HEK293 (cell line): ENCODE results near the gene PSMC3.

ENCODE experiments used
- CTCF ChIA-PET: fragments of 350-600 bp; formaldehyde crosslinking; extraction: SDS; loops from one replicate; lab custom pipeline; 2021; ENCODE audit warnings: antibody characterized with exemption; lab: Yijun Ruan, JAX
- POLR2A ChIA-PET: fragments of 300-600 bp; formaldehyde crosslinking; extraction: SDS; loops from one replicate; lab custom pipeline; 2020; ENCODE audit warnings: antibody characterized with exemption, inconsistent platforms; lab: Yijun Ruan, JAX
- H3K27ac ChIP-seq: fragments of 200-500 bp; sonication (Bioruptor generic); 2 replicates; pipeline ENCODE4 v1.5.1; 2014; ENCODE audit warnings: low read depth, low read length, control low read depth, inconsistent platforms; ENCODE audit errors: extremely low read depth
- H3K36me3 ChIP-seq, 2 experiments: fragments of 200-500 bp in 1 of 2; sonication (Bioruptor generic) in 1 of 2; 1 replicate in 1 of 2; 2 replicates in 1 of 2; pipeline ENCODE4 v1.5.1; 2014 to 2017; ENCODE audit warnings: inconsistent platforms in 2 of 2, low read length in 2 of 2; ENCODE audit not compliant: control insufficient read depth in 2 of 2, insufficient read depth in 1 of 2
- H3K4me1 ChIP-seq: fragments of 200-500 bp; sonication (Bioruptor generic); 2 replicates; pipeline ENCODE4 v1.5.1; 2014; ENCODE audit warnings: mild to moderate bottlenecking, low read length, inconsistent platforms; ENCODE audit not compliant: control insufficient read depth, insufficient read depth
- H3K4me3 ChIP-seq: 2 replicates; pipeline ENCODE4 v1.5.1; 2011; ENCODE audit warnings: low read depth, mild to moderate bottlenecking, control low read depth, low read length, moderate library complexity
- H3K9me3 ChIP-seq: fragments of 200-500 bp; sonication (Bioruptor generic); 2 replicates; pipeline ENCODE4 v1.5.1; 2014; ENCODE audit warnings: low read depth, low read length, inconsistent platforms; ENCODE audit not compliant: control insufficient read depth, insufficient read depth
- HOXC10 ChIP-seq: sonication (generic); formaldehyde crosslinking; IDR thresholded peaks from 2 replicates; pipeline ENCODE4 v1.8.1; 2023; ENCODE audit warnings: mild to moderate bottlenecking, missing genetic modification reagents
- IKZF3 ChIP-seq: fragments of 450-650 bp; IDR thresholded peaks from 2 replicates; pipeline ENCODE4 v1.5.0; 2018; ENCODE audit warnings: missing biosample characterization, mild to moderate bottlenecking, missing genetic modification characterization, moderate library complexity
- MZF1 ChIP-seq: fragments of 450-650 bp; formaldehyde crosslinking; IDR thresholded peaks from 2 replicates; pipeline ENCODE4 v1.5.1; 2017; ENCODE audit warnings: missing biosample characterization, missing genetic modification characterization, borderline replicate concordance
- PRDM1 ChIP-seq: fragments of 450-650 bp; formaldehyde crosslinking; IDR thresholded peaks from 2 replicates; pipeline ENCODE4; 2016; ENCODE audit warnings: missing biosample characterization, missing genetic modification characterization
- REST ChIP-seq: fragments of 450-650 bp; formaldehyde crosslinking; IDR thresholded peaks from 2 replicates; pipeline ENCODE4 v1.5.1; 2016; ENCODE audit warnings: missing biosample characterization, missing genetic modification characterization
- TSHZ1 ChIP-seq: fragments of 450-650 bp; formaldehyde crosslinking; IDR thresholded peaks from 2 replicates; pipeline ENCODE4 v1.5.1; 2016; ENCODE audit warnings: missing biosample characterization, missing genetic modification characterization, borderline replicate concordance
- ZBTB26 ChIP-seq: fragments of 450-650 bp; formaldehyde crosslinking; optimal IDR thresholded peaks from 2 replicates; pipeline ENCODE3; 2016; ENCODE audit warnings: missing biosample characterization, mild to moderate bottlenecking, missing genetic modification characterization
- ZFP37 ChIP-seq: fragments of 450-650 bp; formaldehyde crosslinking; IDR thresholded peaks from 2 replicates; pipeline ENCODE4 v1.5.1; 2016; ENCODE audit warnings: missing biosample characterization, missing genetic modification characterization
- ZNF10 ChIP-seq: fragments of 450-650 bp; formaldehyde crosslinking; IDR thresholded peaks from 2 replicates; pipeline ENCODE4 v1.5.1; 2017; ENCODE audit warnings: missing biosample characterization, missing genetic modification characterization
- ZNF18 ChIP-seq: fragments of 450-650 bp; formaldehyde crosslinking; IDR thresholded peaks from 2 replicates; pipeline ENCODE4 v1.5.1; 2016; ENCODE audit warnings: missing biosample characterization, missing genetic modification characterization
- ZNF2 ChIP-seq: fragments of 450-650 bp; formaldehyde crosslinking; IDR thresholded peaks from 2 replicates; pipeline ENCODE4 v1.5.1; 2016; ENCODE audit warnings: missing biosample characterization, missing genetic modification characterization
- ZNF221 ChIP-seq: fragments of 450-650 bp; formaldehyde crosslinking; IDR thresholded peaks from 2 replicates; pipeline ENCODE4 v1.5.1; 2017; ENCODE audit warnings: missing biosample characterization, missing genetic modification characterization, borderline replicate concordance
- ZNF391 ChIP-seq: fragments of 450-650 bp; formaldehyde crosslinking; IDR thresholded peaks from 2 replicates; pipeline ENCODE4 v1.5.1; 2016; ENCODE audit warnings: low read depth, missing biosample characterization, missing genetic modification characterization, borderline replicate concordance
- ZNF473 ChIP-seq: fragments of 450-650 bp; formaldehyde crosslinking; IDR thresholded peaks from 2 replicates; pipeline ENCODE4 v1.5.1; 2017; ENCODE audit warnings: missing biosample characterization, missing genetic modification characterization
- ZNF560 ChIP-seq: fragments of 450-650 bp; formaldehyde crosslinking; IDR thresholded peaks from 2 replicates; pipeline ENCODE4 v1.5.1; 2017; ENCODE audit warnings: missing biosample characterization, missing genetic modification characterization, borderline replicate concordance
- ZNF561 ChIP-seq: fragments of 450-650 bp; IDR thresholded peaks from 2 replicates; pipeline ENCODE4 v1.5.1; 2018; ENCODE audit warnings: missing biosample characterization, missing genetic modification characterization, borderline replicate concordance
- ZNF580 ChIP-seq: fragments of 450-650 bp; formaldehyde crosslinking; IDR thresholded peaks from 2 replicates; pipeline ENCODE4 v1.5.1; 2016; ENCODE audit warnings: missing biosample characterization, missing genetic modification characterization
- ZNF610 ChIP-seq: fragments of 450-650 bp; formaldehyde crosslinking; IDR thresholded peaks from 2 replicates; pipeline ENCODE4 v1.5.1; 2016; ENCODE audit warnings: missing biosample characterization, missing genetic modification characterization, borderline replicate concordance
- ZNF670 ChIP-seq: fragments of 450-650 bp; formaldehyde crosslinking; IDR thresholded peaks from 2 replicates; pipeline ENCODE4 v1.5.1; 2016; ENCODE audit warnings: missing biosample characterization, missing genetic modification characterization, low read depth
- ZNF707 ChIP-seq: fragments of 450-650 bp; formaldehyde crosslinking; IDR thresholded peaks from 2 replicates; pipeline ENCODE4 v1.5.1; 2016; ENCODE audit warnings: missing biosample characterization, missing genetic modification characterization
- ZNF785 ChIP-seq: fragments of 450-650 bp; formaldehyde crosslinking; IDR thresholded peaks from 2 replicates; pipeline ENCODE4 v1.5.1; 2016; ENCODE audit warnings: missing biosample characterization, missing genetic modification characterization

Gene PSMC3

GRCh38 chr11:47394050-47394321 lies 32.3 kb downstream of the PSMC3 start (continued):
- TF ChIP-seq PRDM1 (no peak), ZNF560 (tag by site-specific recombination) (no peak)
- TF ChIP-seq, all 188 proteins: peak for 0

GRCh38 chr11:47393163-47394049 lies 32.8 kb downstream of the PSMC3 start:
- H3K36me3 ChIP-seq: no peaks in the 10 kb centered on the region
- H3K4me1 ChIP-seq: no peaks in the 10 kb centered on the region
- H3K4me3 ChIP-seq: no peak overlapping the region
- TF ChIP-seq IKZF3 (tag by site-specific recombination) (no peak), ZNF221 (tag by site-specific recombination) (no peak), ZNF707 (tag by site-specific recombination) (no peak), HOXC10 (CRISPR knock-in tag) (no peak), MZF1 (tag by site-specific recombination) (no peak), ZNF785 (no peak), ZNF2 (tag by site-specific recombination) (no peak), ZNF610 (no peak), ZNF18 (tag by site-specific recombination) (no peak), ZFP37 (tag by site-specific recombination) (no peak), ZNF561 (tag by site-specific recombination) (no peak), ZBTB26 (tag by site-specific recombination) (no peak), TSHZ1 (tag by site-specific recombination) (no peak)
- no peak overlapping the region for H3K27ac ChIP-seq
- ChIA-PET CTCF (interaction anchor here (1.1 to 1.9 kb wide), 2 partner anchors 19 to 80 kb away, joined by 5 to 9 read pairs; no protein-coding TSS in a partner anchor), POLR2A (interaction anchor here (0.6 kb wide), 1 partner anchor 23 kb away, joined by 3 read pairs; no protein-coding TSS in a partner anchor)
- H3K9me3 ChIP-seq: no peaks in the 10 kb centered on the region

GRCh38 chr11:47392546-47393162 lies 33.6 kb downstream of the PSMC3 start:
- POLR2A ChIA-PET: interaction anchor here (0.6 kb wide), 1 partner anchor 22 kb away, joined by 3 read pairs; no protein-coding TSS in a partner anchor
- CTCF ChIA-PET: interaction anchor here (0.6 to 2.1 kb wide), 6 partner anchors 18 to 80 kb away, joined by 3 to 10 read pairs (median 5); no protein-coding TSS in a partner anchor
- Histone ChIP-seq H3K9me3 (no peaks in the 10 kb centered on the region), H3K4me1 (no peaks in the 10 kb centered on the region), H3K36me3 (no peaks in the 10 kb centered on the region), H3K27ac (no peak overlapping the region), H3K4me3 (no peak overlapping the region)
- no peak for TF ChIP-seq ZNF391 (tag by site-specific recombination)
- TF ChIP-seq REST (tag by site-specific recombination): no peak
- TF ChIP-seq ZNF580 (tag by site-specific recombination): no peak
- TF ChIP-seq ZNF10 (tag by site-specific recombination): no peak
- TF ChIP-seq ZNF473: no peak
- no peak for TF ChIP-seq ZNF670 (tag by site-specific recombination)
